Adrenal gland (tissue), 12 donors: ENCODE data around the gene CBX5. TPM values are rescaled to one million over a fixed set of nuclear protein-coding genes. Genes with fewer than 3 reads are reported as not detected.
"Not testable (repeated sequence)": the region's sequence is repeated elsewhere in the genome, so short reads cannot be mapped to it uniquely, and the experiment has no call there.

Source experiments
- DNase-seq, 7 donors: peaks; one replicate each; pipeline ENCODE4 v3.0.0-alpha.2; 2019 to 2020
- H3K27ac ChIP-seq, 5 donors: fragments of 200-600 bp; sonication (generic) in 4 of 5; 1 replicate in 3 of 5; 2 replicates in 2 of 5; pipeline versions ENCODE4 v1.5.1 to v1.8.0; 2016 to 2020; ENCODE audit warnings: mild to moderate bottlenecking in 1 of 5
- H3K27me3 ChIP-seq: fragments of 200-600 bp; 2 replicates; pipeline ENCODE4 v1.8.0; 2021
- H3K36me3 ChIP-seq, 2 donors: fragments of 200-600 bp; replicated peaks in 1 of 2; 1 replicate in 1 of 2; 2 replicates in 1 of 2; pipeline versions ENCODE4 v1.5.1 to v1.8.0; 2018 to 2022
- H3K4me1 ChIP-seq, 2 donors: fragments of 200-600 bp; replicated peaks in 1 of 2; 1 replicate in 1 of 2; 2 replicates in 1 of 2; pipeline versions ENCODE4 v1.5.1 to v1.8.0; 2018 to 2021
- H3K4me3 ChIP-seq, 4 donors: fragments of 200-600 bp; sonication (generic) in 3 of 4; one replicate each; pipeline ENCODE4 v1.5.1; 2016 to 2018
- H3K9me3 ChIP-seq, 3 donors: fragments of 200-600 bp; sonication (generic) in 1 of 3; replicated peaks in 1 of 3; 1 replicate in 2 of 3; 2 replicates in 1 of 3; pipeline versions ENCODE4 v1.5.1 to v1.8.0; 2016 to 2021
- CTCF ChIP-seq, 6 experiments: fragments of 450-650 bp in 4 of 6; fragments of 200-600 bp in 2 of 6; sonication (generic) in 1 of 6; IDR thresholded peaks; 1 replicate in 5 of 6; 2 replicates in 1 of 6; pipeline versions ENCODE4 v1.5.1 to v1.8.0; 2016 to 2021; ENCODE audit warnings: antibody characterized with exemption in 6 of 6, mild to moderate bottlenecking in 2 of 6, moderate library complexity in 1 of 6
- POLR2A ChIP-seq, 2 donors: fragments of 450-650 bp; IDR thresholded peaks; one replicate each; pipeline ENCODE4 v1.6.1; 2017; ENCODE audit warnings: antibody characterized with exemption in 2 of 2, mild to moderate bottlenecking in 2 of 2, moderate library complexity in 1 of 2
- WGBS, 4 donors: extraction: QIAGEN DNeasy Blood & Tissue Kit in 2 of 4; methylation state at CpG; one replicate each; pipeline versions ENCODE4 v1.1.5 to v1.1.7; 2013 to 2017; 5-methylcytosine and 5-hydroxymethylcytosine counted together
- intact Hi-C, 2 donors: fragments of 100-400 bp; cut with DNase I; formaldehyde crosslinking; loops; one replicate each; pipeline versions ENCODE4 v1.14.1 to v1.15.0; 2022 to 2023
- polyA plus RNA-seq, 3 donors: library from polyadenylated mRNA; stranded (reverse); fragments of 200-250 nt in 2 of 3; fragments of 350-450 nt in 1 of 3; fragmentation: Illumina TruSeq in 1 of 3; extraction: RNeasy Lipid Tissue Mini Kit (QIAGEN cat#74804) in 1 of 3; gene quantifications; one replicate each; pipeline ENCODE4 v1.2.3, GENCODE V29; 2013 to 2014
- total RNA-seq, 9 donors: library from RNA; depleted of rRNA in 4 of 9; stranded (reverse); fragments of >200 nt in 4 of 9; fragments of 120-200 nt in 1 of 9; fragmentation: NEBNext Ultra II Directional in 1 of 9; extraction: Animal tissue kit (Norgen Biotek cat#: 25700) in 1 of 9; gene quantifications; one replicate each; pipeline versions ENCODE4 v1.1.0 to v1.2.4, GENCODE V29; 2013 to 2023
- donor health status: healthy with polysubstance abuse.
- donor health status: Bipolar disorder and iron deficiency.
- donor health status: DM: yes; HTN: yes; CAD: no.
- donor health status: DM: no; HTN: no; CAD: no.
- donor health status: DM: no; HTN: no; CAD: no.
- donor health status: DM: yes; HTN: yes; CAD: no.

Gene CBX5
- total and polyA plus RNA-seq, 12 donors: 8.2 to 88.4 (median 54.6) TPM

DNA sequence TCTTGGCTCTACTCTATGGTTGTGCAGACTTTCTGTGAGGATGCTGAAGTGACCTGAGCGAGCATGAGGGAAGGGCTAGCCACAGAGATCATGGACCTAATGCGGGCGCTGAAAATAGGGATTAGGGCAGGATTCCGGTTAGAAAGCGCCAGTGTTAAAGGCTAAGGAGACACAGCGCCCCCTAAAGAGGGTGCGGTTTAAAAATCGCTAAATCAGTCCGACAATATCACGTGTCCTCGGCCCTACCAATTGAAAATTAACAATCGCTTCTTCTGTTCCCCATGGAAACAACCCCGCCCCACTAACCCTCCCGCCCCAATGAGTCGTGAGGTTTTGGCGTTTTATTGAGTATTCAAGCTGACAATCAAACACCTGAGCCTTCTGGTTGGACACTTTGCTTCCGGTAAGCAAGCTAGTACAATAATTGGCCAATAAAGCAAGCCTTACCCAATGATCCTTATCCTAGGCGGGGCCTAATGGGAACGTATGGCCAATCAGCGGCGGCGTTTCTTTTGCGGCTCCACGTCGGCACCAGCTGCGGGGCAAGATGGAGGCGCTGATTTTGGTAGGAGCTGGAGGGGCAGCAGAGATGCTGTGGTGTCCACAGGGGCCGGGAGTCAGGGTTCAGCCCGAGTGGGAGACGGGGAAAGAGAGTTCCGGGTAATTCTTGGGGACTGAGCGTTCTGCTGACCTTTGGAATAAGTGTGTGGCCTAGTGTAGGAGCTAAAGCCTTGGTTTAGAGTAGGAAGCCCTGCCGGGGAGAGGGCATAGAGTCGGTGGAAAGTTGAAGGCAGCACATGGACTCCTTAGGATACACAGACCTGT is 44.9 kb upstream of the CBX5 start, which contains the start of gene COPZ1:
COPZ1 (plus strand) TSS at position 515 of the 825 bp plus-strand sequence; CDS start at position 548, 33 bp downstream.
- peaks cover 0 to 41% of the 10 kb centered on the region in 2 donors for H3K4me1 ChIP-seq
- intact Hi-C loops: no loop called here

DNA sequence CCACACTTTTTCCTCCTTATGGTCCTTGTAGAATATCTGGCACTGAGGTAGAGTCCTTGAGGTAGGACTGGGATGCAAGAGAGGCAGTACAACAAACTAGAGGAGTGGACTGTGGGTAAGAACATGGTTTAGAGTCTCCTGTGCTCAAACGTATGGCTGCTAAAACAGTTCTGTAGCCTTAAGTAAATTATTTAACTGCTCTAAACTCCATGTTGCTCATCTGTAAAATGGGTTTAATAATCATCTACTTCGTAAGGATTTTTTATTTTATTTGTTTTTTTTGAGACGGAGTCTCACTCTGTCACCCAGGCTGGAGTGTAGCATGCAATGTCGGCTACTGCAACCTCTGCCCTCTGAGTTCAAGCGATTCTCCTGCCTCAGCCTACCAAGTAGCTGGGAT is 41.4 kb upstream of the CBX5 start:
- Histone ChIP-seq H3K9me3 (no peaks in the 10 kb centered on the region), H3K27me3 (no peaks in the 10 kb centered on the region), H3K4me1 (peaks cover 0 to 9% of the 10 kb centered on the region in 2 donors), H3K27ac (no peak overlapping the region), H3K36me3 (no peaks in the 10 kb centered on the region), H3K4me3 (no peak overlapping the region)
- TF ChIP-seq CTCF (IDR thresholded peaks at IDR 0.05): no peak
- 77 to 95% (median 84%) methylated on average over 5 of the region's 5 CpGs for WGBS, 4 donors
- no peak for DNase-seq
- intact Hi-C loops: no loop called here

More for the DNA sequence above, 44.9 kb upstream of the CBX5 start, which contains the start of gene COPZ1:
- H3K27me3 ChIP-seq: no peaks in the 10 kb centered on the region
- peak; percentile 67 to 83 for TF ChIP-seq POLR2A (IDR thresholded peaks at IDR 0.05)
- TF ChIP-seq CTCF (IDR thresholded peaks at IDR 0.05): peak; percentile 55 to 74 (median 68)
- WGBS, 4 donors: 1 to 2% (median 2%) methylated on average over 31 to 34 of the region's 34 CpGs
- no peaks in the 10 kb centered on the region for H3K9me3 ChIP-seq
- peak within 1 kb of the TSS; percentile 12 to 70 (median 64) for H3K4me3 ChIP-seq
- H3K36me3 ChIP-seq: no peaks in the 10 kb centered on the region
- DNase-seq: peak; percentile 94 to 99 (median 98)
- H3K27ac ChIP-seq: peak within 1 kb of the TSS; percentile 45 to 91 (median 79)

- H3K36me3 ChIP-seq, H3K4me1 ChIP-seq, H3K27me3 ChIP-seq, H3K27ac ChIP-seq, intact Hi-C loops, H3K4me3 ChIP-seq, H3K9me3 ChIP-seq, DNase-seq: not testable (repeated sequence)
- 87 to 95% (median 90%) methylated on average over 7 of the region's 7 CpGs for WGBS, 4 donors
Measured at GRCh38 chr12:54312309-54312708, 32.4 kb upstream of the CBX5 start.

DNA sequence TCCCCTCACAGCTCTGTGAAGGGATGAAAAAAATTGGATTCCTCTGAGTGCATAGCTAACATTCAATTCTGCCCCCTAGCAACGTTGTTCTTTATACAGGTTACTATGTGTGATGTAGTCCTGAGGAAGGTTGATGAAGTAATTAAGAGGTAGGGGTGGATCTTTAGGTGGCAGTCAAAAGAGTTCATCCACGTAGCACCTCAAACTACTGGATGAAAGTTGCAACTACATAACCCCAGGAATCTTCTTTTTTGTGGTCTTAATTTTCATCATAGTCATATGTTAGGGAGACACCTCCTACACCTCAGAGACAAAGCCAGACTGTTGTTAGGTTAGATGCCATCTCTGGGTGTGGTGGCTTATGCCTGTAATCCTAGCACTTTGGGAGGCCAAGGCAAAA is 31.1 kb upstream of the CBX5 start:
- intact Hi-C loops: no loop called here
- DNase-seq: no peak
- H3K36me3 ChIP-seq: no peaks in the 10 kb centered on the region
- no peak overlapping the region for H3K4me3 ChIP-seq
- H3K27ac ChIP-seq: no peak overlapping the region
- WGBS, 4 donors: 67 to 82% (median 72%) methylated on average over 2 of the region's 2 CpGs
- no peak for TF ChIP-seq POLR2A (IDR thresholded peaks at IDR 0.05)
- TF ChIP-seq CTCF (IDR thresholded peaks at IDR 0.05): no peak
- no peaks in the 10 kb centered on the region for H3K27me3 ChIP-seq
- no peaks in the 10 kb centered on the region for H3K9me3 ChIP-seq
- H3K4me1 ChIP-seq: no peaks in the 10 kb centered on the region
